Measurements from ENCODE around the gene PXMP2.

DNA sequence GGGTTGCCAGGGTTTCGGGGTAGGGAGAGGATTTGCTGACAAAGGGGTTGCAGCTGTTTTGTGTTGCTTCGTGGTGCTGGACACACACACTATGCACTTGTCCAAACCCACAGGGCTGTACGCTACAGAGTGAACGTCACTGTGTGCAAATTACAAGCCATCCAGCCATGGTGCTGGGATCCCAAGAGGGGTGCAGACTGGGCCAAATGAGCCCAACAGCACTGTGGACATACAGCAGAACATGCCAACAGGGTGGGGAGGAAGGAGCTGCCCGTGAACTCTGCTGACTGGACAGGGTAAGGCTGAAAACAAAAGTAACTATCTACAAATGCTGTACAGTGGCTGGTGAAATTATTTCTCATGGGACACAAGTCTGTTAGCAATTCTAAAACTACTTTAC is 25.4 kb upstream of the PXMP2 start:
- TF ChIP-seq EZH2phosphoT487 (IDR thresholded peaks at IDR 0.05; ENCODE audit: borderline replicate concordance, low read length) (no peak), EZH2 (IDR thresholded peaks at IDR 0.05; ENCODE audit: low read length, unreplicated experiment) (no peak)
- TF ChIP-seq, protein P1, sequence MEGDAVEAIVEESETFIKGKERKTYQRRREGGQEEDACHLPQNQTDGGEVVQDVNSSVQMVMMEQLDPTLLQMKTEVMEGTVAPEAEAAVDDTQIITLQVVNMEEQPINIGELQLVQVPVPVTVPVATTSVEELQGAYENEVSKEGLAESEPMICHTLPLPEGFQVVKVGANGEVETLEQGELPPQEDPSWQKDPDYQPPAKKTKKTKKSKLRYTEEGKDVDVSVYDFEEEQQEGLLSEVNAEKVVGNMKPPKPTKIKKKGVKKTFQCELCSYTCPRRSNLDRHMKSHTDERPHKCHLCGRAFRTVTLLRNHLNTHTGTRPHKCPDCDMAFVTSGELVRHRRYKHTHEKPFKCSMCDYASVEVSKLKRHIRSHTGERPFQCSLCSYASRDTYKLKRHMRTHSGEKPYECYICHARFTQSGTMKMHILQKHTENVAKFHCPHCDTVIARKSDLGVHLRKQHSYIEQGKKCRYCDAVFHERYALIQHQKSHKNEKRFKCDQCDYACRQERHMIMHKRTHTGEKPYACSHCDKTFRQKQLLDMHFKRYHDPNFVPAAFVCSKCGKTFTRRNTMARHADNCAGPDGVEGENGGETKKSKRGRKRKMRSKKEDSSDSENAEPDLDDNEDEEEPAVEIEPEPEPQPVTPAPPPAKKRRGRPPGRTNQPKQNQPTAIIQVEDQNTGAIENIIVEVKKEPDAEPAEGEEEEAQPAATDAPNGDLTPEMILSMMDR (conservative IDR thresholded peaks at IDR 0.05; ENCODE audit: low read depth, low read length): no peak
